Skin of body (tissue), 2 donors: ENCODE data around the gene BRINP1. TPM values are rescaled to one million over a fixed set of nuclear protein-coding genes. Genes with fewer than 3 reads are reported as not detected.

ENCODE experiments used
- DNase-seq: peaks from one replicate; lab custom pipeline; 2025; lab: John Stamatoyannopoulos, UW
- total RNA-seq: library from RNA; depleted of rRNA; stranded (reverse); fragments of >200 nt; gene quantifications from one replicate; pipeline ENCODE4 v1.2.3, GENCODE V29; 2014

Gene BRINP1
- total RNA-seq, 1 donor from 2014 or later = 0.59 TPM

DNA sequence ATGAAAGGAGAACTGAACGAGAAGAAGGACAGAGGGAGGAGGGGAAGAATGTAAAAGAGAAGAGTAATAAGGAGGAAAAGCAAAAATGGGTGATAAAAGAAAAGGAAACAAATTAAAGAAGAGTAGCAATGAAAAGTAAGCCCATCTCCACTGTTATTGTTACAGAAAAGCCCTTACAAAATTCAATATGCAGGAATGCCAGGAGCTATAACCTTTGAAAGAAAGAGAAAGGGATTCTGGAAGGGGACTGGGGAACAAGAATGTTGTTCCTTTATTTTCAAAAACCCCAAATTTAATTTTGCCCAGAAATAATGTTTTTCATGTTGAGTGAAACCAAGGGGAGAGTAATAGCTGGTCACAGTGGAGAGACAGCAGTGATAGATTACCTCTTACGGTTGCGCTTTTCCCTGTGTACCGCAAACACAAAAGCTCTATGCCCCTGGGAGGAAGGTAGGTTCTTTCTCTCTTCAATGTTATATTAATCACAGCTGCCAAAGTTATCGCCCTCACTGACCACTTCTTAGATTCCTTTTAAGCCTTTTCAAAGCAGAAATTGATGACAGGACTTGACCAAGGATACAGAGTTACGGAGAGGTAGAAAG, 86.7 kb downstream of the BRINP1 start:
- no peak for DNase-seq

DNA sequence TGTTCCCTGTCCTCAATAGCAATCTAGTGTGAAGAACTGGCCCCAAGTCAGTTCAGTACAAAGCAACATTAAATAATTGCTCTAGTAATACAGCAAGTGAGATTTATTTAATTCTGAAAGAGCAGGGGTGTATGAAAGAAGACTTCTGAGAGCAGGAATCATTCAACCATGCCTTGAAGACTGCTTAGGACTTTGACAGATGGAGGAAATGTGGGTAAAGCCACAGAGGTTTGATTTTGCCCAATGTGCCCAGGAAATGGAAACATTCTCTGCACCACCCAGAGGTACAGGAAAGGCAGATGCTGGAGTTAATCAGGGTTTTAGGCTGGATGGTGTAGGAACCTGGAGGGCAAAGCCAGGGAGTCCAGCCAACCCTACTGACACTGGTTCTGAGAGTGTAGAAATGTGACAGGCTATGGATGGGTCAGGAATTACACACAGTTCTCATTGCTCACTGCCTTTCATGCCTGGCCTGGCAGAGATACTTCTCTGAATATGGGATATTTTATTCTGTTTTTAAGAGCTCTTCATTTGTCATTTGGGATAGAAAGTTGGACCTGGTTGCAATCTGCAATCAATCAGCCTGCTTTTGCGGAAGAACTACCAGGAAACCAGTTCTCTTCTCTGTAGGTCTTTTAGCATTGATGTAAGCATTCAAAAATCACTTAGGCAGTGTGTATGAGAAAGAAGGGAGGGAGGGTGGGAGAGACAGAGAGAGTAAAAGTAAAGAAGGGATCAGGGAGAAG, 88.3 kb downstream of the BRINP1 start:
- DNase-seq = no peak

DNA sequence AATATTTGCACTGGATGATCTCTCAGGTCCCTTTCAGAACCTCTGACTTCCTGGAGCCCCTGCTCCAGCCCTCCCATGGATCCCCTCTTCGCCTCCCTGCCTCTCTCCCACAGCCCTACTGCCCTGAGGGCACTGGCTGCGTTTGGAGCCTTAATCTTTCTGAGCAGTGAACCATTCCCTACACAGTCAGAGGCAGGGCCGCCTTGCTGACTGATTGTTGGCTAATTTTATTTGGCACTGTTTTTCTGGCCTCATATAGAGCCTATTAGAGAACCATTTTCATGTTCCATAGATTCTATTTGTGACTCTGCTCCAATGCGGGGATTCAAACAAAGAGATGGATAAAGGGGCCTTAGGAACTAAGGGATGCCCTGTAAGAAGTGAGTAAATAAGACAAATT, 91.1 kb downstream of the BRINP1 start:
- no peak for DNase-seq

DNA sequence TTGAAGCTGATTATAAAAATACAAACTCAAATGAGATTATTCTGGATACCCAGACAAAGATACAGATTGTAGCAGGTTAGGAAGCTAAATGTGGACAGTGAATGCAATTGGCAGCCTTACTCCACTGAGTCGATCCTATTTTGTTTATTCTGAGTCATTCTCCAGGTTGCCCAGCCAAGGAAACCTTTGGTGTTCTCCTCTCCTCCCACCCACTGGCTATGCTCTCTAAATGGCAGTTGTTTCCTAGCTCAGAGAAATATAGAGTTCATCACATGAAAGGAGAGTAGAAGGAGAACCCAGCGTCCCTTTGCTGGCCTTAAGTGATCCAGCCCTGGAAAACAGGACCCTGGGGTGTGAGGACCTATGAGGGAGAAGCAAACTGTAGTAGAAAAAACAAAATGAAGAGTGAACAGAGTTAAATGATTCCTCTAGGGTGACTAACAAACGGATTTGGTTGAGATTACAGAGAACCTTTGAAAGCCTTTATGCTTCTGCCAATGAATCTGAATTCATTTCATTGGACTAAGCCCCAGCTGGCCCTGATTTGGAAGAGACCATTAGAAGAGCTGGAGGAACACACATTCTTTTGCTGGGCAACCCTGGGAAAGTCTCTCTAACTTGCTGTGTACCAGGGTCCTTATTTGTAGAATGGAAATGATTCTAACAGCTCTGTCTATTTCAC, 95.1 kb downstream of the BRINP1 start:
- DNase-seq = no peak

DNA sequence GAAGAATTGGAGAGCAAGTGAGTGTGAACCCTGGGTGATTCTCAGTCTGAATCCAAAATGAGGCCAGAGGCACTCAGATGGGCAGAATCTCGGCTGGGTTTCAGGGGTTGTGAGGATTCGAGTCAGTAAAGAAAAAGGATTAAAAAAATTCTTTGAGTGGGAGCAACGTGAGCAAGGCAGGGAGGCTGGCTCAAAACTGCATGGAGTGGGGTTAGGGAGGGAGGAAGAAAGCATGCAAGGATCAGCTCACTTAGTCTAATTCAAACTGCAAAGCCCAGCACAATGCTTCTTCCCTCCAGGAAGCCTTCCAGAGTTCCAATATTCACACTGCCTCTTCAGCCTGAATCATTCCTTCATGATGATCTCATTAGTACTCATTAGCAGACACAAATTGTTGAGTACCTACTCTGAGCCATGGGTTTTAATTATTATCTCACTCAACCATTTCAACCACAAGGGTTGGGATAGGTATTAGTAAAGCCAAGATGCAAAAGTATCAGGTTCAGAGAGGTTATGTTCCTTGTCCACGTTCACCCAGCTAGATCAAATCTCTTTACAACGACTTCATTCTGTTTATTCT, 95.8 kb downstream of the BRINP1 start:
- DNase-seq = no peak

DNA sequence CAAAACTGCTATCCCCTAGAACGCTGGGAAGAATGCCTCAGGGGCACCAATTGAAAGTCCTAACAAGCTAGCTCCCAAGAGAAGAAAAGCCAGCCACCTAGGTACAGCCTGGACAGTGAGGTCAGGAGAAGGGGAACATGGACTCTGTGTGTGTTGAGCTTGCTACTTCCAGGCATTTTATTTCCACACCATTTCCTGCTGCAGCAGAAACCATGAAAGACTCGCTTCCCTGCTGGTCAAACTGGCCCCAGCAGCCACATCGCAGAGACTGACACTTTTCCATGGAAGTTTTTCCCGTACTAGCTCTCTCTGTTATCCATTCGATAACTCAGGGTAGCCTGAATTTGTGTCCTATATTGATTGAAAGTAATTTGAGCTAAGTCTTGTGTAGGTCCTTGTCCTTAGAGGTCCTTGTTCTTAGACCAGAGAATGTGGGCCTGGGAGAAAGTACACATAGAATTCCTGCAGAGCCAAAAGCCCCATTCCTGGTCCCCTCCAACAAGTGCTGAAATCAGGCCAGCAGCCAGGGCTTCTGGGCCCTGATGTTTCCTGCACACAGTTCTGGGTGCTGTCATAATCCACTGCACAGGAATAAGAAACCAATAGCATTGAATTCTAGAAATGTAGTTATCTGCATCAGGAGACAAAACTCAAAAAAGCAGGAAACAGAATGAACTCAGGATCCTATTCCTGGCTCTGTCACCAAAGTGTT, 96.6 kb downstream of the BRINP1 start:
- DNase-seq = no peak

DNA sequence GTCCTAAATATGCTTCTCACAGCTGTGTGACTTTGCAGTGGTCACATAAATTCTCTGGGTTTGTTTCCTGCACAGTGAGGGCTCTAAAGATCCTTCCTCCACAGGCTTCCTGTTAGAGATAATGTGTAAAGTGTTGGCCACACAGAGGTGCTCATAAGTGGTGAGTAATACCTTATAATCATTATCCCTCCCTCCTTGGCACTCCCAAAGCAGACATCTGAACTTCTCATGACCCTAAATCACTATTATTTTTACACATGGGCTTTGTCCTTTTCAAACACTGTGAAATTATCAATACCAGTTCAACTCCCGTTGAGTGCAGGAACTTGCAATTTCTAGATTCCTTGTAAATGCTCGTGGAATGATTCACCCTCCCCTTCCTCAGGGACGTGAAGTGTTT, 100.2 kb downstream of the BRINP1 start:
- DNase-seq = no peak

DNA sequence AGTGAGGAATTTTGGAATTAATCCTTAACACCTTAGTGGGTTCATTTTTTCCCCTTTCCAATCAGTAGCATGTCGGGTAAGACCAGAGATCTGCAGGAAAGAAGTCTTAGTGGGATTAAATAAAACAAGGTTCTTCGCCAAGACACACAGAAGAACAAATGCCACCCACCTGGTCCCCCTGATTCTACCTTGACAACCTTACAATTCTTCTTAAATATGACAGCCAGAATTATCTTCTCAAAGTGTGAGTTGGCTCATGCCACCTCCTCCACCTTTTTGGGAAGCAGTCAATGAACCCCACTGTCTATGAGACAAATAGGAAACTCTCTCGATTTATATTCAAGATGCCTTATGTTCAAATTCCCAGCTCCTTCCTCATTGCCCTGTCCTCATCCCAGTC, 105.1 kb downstream of the BRINP1 start:
- DNase-seq = no peak

DNA sequence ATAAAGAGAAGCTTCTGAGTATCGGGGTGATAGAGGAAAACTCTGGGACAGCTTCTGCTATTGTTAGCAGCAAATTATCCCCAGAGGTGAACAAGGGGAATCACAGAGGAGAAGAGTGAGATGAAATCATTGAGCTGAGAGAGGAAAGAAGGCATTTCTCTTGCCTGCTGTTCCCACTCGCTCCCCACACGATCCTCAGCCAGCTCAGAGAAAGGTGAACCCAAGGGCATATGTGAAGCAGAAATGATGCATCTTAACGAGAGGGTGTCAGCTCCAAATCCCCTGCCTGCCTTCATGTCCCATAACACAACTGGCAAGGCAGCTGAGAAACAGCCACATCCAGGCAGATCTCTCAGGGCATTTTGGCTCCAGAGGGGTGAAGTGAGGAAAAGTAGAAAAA, 111.6 kb downstream of the BRINP1 start:
- no peak for DNase-seq

DNA sequence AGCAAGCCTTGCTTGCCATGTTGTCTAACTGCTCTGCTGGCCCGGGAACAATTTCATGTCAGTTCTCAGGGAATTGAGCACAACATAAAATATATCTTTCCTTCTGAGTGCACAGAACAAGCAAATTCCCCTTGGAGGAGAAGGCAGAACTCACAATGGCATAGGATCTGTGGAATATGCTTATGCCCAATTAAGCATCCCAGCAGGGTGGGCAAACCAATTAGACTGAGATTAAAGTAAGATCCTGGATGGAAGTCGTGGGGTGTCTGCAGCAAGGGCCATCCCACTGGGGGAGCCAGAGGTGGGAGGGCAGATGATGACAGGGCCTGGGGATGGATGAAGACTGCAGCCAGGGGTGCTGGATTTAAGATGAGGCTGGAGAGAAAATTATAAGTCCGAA, 114.1 kb downstream of the BRINP1 start:
- no peak for DNase-seq

DNA sequence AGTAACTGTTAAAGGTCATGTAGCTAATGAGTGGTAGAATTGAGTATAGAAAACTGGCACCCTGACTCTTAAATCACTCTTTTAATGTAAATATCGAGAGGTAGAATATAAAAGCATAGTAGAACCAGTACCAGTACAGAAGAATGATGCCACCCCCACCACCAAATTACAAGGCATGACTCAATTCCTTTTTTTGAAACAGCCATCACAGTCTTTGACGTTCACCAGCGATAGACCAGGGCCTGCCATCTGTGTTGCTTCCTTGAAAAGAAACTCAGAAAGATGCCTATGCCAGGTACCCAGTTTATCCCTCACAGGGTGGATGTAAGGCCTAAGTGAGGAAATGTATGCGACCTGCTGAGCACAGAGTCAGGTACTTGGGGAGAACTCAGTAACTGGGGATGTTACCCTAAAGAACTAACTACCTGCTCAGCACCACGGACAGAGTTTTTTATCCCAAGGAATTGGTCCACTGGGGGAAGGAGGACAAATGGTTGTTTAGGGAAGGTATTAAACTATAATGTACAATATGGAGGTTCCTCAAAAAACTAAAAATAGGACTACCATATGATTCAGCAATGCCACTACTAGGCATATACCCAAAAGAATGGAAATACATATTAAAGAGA, 116.5 kb downstream of the BRINP1 start:
- DNase-seq = no peak

DNA sequence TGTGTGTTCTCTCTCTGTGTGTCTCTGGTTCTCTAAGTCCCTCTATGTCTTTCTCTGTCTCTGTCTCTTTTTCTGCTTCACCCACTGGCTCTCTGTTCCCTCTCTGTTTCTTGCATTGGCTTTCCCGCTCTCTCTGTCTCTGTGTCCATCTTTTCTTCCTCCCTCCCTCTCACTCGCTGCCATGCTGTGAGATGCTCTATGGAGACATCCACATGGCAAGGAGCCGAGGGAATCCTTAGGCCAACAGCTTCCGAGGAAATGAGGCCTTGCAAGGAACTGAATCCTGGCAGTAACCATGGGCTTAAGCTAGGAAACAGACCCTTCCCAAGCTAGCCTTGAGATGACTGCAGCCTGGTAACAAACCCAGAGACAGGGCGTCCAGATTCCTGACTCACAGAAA, 117.3 kb downstream of the BRINP1 start:
- DNase-seq = no peak

DNA sequence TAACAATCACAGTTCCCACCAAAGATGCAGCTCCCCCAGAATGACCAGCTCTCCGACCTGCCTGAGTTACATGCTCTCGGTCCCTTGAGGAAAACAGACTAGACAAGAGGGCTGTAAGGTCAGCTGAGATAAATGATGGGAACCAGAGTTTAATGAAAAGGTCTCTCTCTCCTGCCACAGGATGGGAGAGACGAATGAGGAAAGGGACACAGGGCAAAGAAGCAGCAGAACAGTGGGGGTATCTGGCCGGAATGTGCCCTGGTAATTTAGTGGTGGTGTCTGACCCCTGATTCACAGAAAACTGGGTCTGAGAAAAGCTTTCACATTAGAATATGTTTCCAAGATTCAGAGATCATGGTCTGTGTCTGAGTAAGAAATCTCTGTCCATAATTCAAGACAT, 118.5 kb downstream of the BRINP1 start:
- DNase-seq = no peak

DNA sequence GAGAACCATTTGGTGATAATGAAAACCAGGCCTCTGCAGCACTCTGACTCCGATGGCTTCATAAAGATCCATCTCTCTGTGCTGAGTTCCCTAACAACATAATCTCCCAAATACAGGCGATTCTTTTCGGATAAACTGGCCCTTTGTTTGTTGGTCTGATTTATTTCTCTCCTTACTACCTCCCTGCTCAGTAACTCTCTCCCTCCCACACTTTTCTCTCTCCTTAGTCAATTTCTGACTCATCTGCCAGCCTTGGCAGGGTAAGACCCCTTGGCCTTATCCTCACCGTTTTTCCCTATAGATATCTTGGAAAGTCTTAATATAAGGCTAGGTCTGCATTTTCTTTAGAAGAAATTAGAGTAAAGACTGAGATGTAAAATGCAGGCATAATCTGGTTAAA, 128.7 kb downstream of the BRINP1 start:
- no peak for DNase-seq

DNA sequence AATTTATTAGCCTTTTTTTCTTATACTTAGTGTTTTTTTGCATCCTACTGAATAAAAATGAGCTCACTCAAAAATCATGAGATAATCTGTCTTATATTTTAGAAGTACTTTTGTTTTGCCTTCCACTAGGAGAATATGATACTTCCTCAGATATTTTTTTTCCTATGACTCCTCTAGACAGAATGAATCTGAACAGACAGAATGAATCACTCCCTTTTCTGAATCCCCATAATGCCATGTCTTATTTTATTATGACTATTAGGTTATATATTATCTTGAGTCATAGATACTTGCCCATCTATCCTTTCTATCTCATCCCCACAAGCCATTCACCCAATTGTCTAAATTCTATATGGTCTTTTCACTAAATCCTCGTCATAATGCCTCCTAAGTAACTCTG, 134.6 kb downstream of the BRINP1 start:
- DNase-seq = no peak

DNA sequence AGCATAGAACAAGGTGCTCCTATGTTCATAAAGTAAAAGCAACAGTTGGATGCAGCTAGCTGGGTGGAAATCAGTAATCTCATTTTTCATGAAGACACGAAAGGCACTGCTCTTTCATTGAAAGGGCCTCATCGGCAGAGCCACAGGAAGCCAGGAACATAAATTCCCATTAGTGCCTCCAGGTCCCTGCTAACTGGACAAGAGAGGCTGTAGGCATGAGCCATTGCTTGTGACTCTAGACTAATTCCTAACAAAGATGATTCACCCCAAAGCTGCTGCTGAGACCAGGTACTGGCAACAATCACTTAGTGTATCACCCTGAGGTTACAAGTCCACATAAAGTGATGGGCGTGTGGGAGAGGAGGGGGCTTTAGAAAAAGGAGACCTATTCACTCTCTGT, 141.8 kb downstream of the BRINP1 start:
- no peak for DNase-seq

DNA sequence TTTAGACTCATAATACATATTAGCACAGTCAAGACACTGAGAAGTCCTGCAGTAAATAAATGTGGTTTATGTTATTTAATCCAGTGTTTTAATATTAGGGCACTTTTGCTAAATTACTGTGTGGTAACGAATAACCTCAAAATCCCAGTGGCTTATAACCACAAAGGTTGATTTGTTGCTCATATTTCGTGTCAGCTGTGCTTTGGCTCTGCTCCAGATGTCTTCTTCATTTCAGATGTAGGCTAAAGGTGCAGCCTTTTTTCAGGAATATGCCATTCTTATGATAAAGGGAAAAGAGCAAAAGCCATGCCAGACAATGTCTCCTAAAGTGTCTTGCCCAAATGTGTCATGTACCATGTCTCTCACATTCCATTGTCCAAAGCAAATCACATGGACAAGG, 144.8 kb downstream of the BRINP1 start:
- DNase-seq = no peak

DNA sequence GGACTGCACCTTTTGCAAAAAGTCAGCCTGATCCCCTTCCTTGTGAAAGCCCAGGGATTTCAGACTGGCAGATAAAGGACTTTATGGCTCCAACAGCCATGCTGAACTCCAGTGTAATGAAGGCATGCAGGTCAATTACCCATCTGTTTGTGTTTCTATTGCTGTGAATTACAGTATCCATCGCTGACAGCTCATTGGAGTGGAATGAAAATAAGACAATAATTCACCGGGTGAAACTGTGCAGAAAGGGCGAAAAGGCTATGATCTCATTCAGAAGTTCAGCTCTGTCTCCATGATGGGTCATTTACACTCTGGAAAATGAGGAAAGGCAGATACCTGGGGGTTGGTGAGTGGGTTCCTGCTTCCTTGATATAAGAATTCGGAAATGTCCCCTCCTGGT, 148.0 kb downstream of the BRINP1 start:
- DNase-seq = no peak

DNA sequence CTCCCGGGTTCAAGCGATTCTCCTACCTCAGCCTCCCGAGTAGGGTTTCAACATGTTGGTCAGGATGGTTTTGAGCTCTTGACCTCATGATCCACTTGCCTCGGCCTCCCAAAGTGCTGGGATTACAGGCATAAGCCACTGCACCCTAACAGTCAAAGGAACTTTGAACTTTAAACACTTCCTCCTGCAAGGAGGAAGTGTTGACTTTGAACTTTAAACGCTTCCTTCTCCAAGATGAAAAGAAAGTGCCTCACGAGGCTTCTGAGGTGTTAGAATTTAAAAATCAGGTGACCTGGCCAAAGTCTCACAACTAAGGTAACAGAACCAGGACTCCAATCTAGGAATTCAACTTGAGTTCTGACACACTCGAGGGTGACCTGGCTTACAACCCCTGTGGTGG, 150.9 kb downstream of the BRINP1 start:
- DNase-seq = no peak

DNA sequence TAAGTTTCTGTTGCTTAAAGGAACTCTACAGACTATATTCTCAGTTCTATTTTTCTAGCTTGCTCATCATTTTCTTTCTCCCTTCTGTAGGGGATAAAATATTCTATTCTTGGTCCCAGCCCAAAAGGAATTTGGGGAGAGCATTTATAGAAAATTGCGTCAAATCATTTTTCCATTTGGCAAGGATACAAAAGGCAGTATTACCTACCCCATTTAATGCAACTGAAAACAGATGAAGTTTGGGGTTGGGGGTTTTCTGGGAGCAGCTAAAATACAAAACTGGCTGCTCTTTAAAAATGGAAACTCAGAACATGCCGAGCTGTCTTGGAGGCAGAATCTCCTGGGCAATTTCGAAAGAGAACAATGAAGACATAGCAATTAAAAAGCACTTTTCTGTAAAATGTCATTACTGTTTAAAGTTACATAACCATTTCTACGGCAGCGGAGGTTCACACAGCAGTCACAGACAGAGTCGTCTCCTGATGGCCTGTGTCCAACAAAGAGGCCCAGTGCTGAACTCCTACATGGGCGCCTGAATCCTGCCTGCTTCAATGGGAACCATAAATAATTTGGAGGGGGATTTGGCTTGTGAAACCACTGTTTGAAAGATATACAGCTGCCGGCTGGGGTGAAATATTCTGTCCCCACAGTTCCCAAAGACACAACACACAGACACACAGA, 152.4 kb downstream of the BRINP1 start:
- peak; percentile 42 for DNase-seq

DNA sequence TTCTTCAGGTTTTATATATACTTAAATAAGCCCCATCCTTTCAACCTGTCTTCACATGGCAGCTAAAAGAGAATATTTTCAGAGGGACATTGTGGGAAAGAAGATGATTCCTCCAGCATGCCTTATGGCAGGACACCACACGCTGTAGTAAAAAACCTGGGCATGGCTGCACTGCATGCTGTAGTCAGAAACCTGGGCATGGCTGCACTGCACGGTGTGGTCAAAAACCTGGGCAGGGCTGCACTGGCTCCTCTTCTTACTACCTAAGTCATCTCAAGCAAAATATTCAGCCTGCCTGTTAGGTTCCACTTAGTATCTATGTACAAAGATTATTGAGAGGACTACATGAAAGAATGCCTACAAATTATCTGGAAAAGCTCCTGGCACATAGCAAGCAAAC, 153.6 kb downstream of the BRINP1 start:
- no peak for DNase-seq
